SK-N-MC (cell line): ENCODE data around the gene ZNF827.

Source experiments
- DNase-seq: peaks from one replicate; pipeline ENCODE4 v3.0.0-alpha.2; 2011; ENCODE audit warnings: low read depth, low spot score
- H3K27ac ChIP-seq: fragments of 200-600 bp; sonication (generic); 2 replicates; pipeline ENCODE4 v1.5.1; 2016; ENCODE audit warnings: mixed run types
- H3K36me3 ChIP-seq: fragments of 200-600 bp; sonication (generic); 2 replicates; pipeline ENCODE4 v1.6.1; 2017; ENCODE audit warnings: antibody characterized with exemption, low read length, mixed read lengths; ENCODE audit not compliant: insufficient read depth
- H3K4me3 ChIP-seq: fragments of 200-600 bp; sonication (generic); 2 replicates; pipeline ENCODE4 v1.5.1; 2016
- H3K9ac ChIP-seq: fragments of 200-600 bp; sonication (generic); 2 replicates; pipeline ENCODE4 v1.8.0; 2017; ENCODE audit warnings: mixed run types, mixed read lengths; ENCODE audit not compliant: insufficient read length
- H3K9me3 ChIP-seq: fragments of 200-600 bp; sonication (generic); 2 replicates; pipeline ENCODE4 v1.6.1; 2017; ENCODE audit warnings: low read depth, mild to moderate bottlenecking, antibody characterized with exemption, low read length, moderate library complexity, mixed read lengths
- EZH2 ChIP-seq: fragments of 200-600 bp; sonication (generic); IDR thresholded peaks from one replicate; pipeline ENCODE4 v1.6.1; 2017; ENCODE audit warnings: antibody characterized with exemption
- FOXP2 ChIP-seq: optimal IDR thresholded peaks from 2 replicates; pipeline ENCODE3; 2011; ENCODE audit warnings: mild to moderate bottlenecking, moderate library complexity; ENCODE audit not compliant: insufficient read depth; ENCODE audit errors: extremely low read length, control extremely low read depth
- POLR2AphosphoS5 ChIP-seq: IDR thresholded peaks from 2 replicates; pipeline ENCODE4 v1.6.1; 2012; ENCODE audit warnings: mild to moderate bottlenecking, low read depth, low read length, borderline replicate concordance

ZNF827 gene

GRCh38 chr4:145881989-145882388, 56.6 kb downstream of the ZNF827 start:
- H3K9me3 ChIP-seq: no peaks in the 10 kb centered on the region
- H3K36me3 ChIP-seq: peaks cover 27% of the 10 kb centered on the region
- no peak overlapping the region for H3K4me3 ChIP-seq
- TF ChIP-seq EZH2: no peak
- no peak for TF ChIP-seq POLR2AphosphoS5
- TF ChIP-seq FOXP2: no peak
- H3K9ac ChIP-seq: no peak overlapping the region
- no peak for DNase-seq
- H3K27ac ChIP-seq: no peak overlapping the region

GRCh38 chr4:145881576-145881975, 57.0 kb downstream of the ZNF827 start:
- H3K27ac ChIP-seq: no peak overlapping the region
- no peak overlapping the region for H3K4me3 ChIP-seq
- TF ChIP-seq EZH2: no peak
- no peak for TF ChIP-seq FOXP2
- TF ChIP-seq POLR2AphosphoS5: no peak
- H3K9me3 ChIP-seq: no peaks in the 10 kb centered on the region
- H3K9ac ChIP-seq: no peak overlapping the region
- peaks cover 26% of the 10 kb centered on the region for H3K36me3 ChIP-seq
- DNase-seq: no peak

- H3K4me3 ChIP-seq: no peak overlapping the region
- no peak for DNase-seq
- no peak for TF ChIP-seq FOXP2
- no peak for TF ChIP-seq POLR2AphosphoS5
- TF ChIP-seq EZH2: no peak
- H3K27ac ChIP-seq: no peak overlapping the region
- peaks cover 21% of the 10 kb centered on the region for H3K36me3 ChIP-seq
- H3K9ac ChIP-seq: no peak overlapping the region
- H3K9me3 ChIP-seq: no peaks in the 10 kb centered on the region
These were observed 58.2 kb downstream of the ZNF827 start for GRCh38 chr4:145880355-145880960.

GRCh38 chr4:145879598-145879997, 59.0 kb downstream of the ZNF827 start:
- peaks cover 17% of the 10 kb centered on the region for H3K36me3 ChIP-seq
- no peak for TF ChIP-seq FOXP2
- TF ChIP-seq EZH2: no peak
- TF ChIP-seq POLR2AphosphoS5: no peak
- no peak overlapping the region for H3K27ac ChIP-seq

GRCh38 chr4:145878501-145879435, 59.9 kb downstream of the ZNF827 start:
- DNase-seq: no peak
- H3K9ac ChIP-seq: no peak overlapping the region
- H3K9me3 ChIP-seq: no peaks in the 10 kb centered on the region
- no peak overlapping the region for H3K4me3 ChIP-seq
- TF ChIP-seq FOXP2 (no peak), EZH2 (no peak), POLR2AphosphoS5 (no peak)
- H3K27ac ChIP-seq: no peak overlapping the region
- peaks cover 12% of the 10 kb centered on the region for H3K36me3 ChIP-seq

More at GRCh38 chr4:145879598-145879997, 59.0 kb downstream of the ZNF827 start:
- no peak overlapping the region for H3K9ac ChIP-seq
- no peaks in the 10 kb centered on the region for H3K9me3 ChIP-seq
- H3K4me3 ChIP-seq: no peak overlapping the region
- no peak for DNase-seq

- DNase-seq: no peak
- H3K9ac ChIP-seq: no peak overlapping the region
These were observed 62.0 kb downstream of the ZNF827 start for GRCh38 chr4:145876531-145877180.

GRCh38 chr4:145873901-145874300, 64.7 kb downstream of the ZNF827 start:
- H3K9me3 ChIP-seq: no peaks in the 10 kb centered on the region
- TF ChIP-seq EZH2 (no peak), FOXP2 (no peak), POLR2AphosphoS5 (no peak)
- H3K27ac ChIP-seq: no peak overlapping the region
- no peak overlapping the region for H3K9ac ChIP-seq
- H3K36me3 ChIP-seq: peaks cover 9% of the 10 kb centered on the region
- H3K4me3 ChIP-seq: no peak overlapping the region
- no peak for DNase-seq

More at GRCh38 chr4:145876531-145877180, 62.0 kb downstream of the ZNF827 start:
- no peak overlapping the region for H3K27ac ChIP-seq
- peaks cover 9% of the 10 kb centered on the region for H3K36me3 ChIP-seq
- no peaks in the 10 kb centered on the region for H3K9me3 ChIP-seq
- no peak overlapping the region for H3K4me3 ChIP-seq
- TF ChIP-seq FOXP2 (no peak), POLR2AphosphoS5 (no peak), EZH2 (no peak)

GRCh38 chr4:145871209-145871608, 67.4 kb downstream of the ZNF827 start:
- no peak for DNase-seq
- Histone ChIP-seq H3K4me3 (no peak overlapping the region), H3K27ac (no peak overlapping the region), H3K9me3 (no peaks in the 10 kb centered on the region), H3K9ac (no peak overlapping the region), H3K36me3 (peaks cover 2% of the 10 kb centered on the region)
- TF ChIP-seq FOXP2 (no peak), POLR2AphosphoS5 (no peak), EZH2 (no peak)
